ENCODE results near the gene SLC35E1.
A peak's percentile ranks its signal among the peaks of the same experiment; 100 is the strongest.

SLC35E1 gene

GRCh38 chr19:16572332-16573211 is at the start of gene SLC35E1:
TSS of gene SLC35E1 (minus strand) at chr19:16572415. CDS start at chr19:16572364, 51 bp downstream.
- peak; percentile 69 to 97 (median 91) for DNase-seq

- DNase-seq = no peak
These were observed 49.1 kb upstream of the SLC35E1 start for GRCh38 chr19:16621165-16621800.

DNA sequence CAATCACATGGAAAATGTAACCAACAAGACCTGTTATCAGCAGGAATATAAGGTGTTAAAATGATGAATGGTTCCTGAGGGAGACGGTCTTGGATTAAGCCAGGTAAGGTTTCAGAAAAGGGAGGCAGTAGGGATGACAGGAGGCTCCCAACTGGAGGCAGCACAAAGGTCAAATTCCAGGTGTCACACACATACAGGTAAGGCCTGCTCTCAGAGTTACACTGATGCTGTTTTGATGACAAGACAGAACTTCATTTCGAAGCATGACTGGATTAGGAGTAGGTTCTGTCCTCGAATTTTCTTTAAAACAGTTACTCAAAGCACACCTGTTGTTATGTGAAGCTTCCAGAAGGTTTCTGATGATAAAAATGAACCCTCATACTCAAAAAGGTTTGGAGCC is 48.4 kb upstream of the SLC35E1 start:
- DNase-seq = no peak

DNA sequence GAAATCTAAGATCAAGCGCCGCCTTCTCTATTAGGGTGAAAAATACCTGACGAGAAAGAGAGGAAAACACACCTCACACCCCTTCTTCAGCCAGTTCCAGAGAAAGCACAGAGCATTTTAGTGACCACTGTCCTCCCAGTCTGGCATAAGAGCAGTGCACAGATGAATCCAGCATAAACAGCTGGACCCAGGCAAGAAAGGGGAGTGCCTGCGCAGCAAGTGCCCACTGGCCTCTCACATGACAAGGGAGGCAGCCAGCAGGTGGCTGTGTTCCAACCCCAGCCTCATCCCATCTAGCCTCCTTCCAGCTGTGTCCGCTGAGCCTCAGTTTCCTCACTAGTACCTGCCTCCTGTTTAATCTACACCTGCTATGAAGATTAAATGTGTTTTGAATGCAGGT is 47.8 kb upstream of the SLC35E1 start:
- DNase-seq = peak in 4 of 56 donors; percentile 2 to 20 (median 12)

GRCh38 chr19:16619457-16619856 is 47.2 kb upstream of the SLC35E1 start:
- DNase-seq = peak in 2 of 56 donors; percentile 5 to 25

GRCh38 chr19:16618248-16618647 is 46.0 kb upstream of the SLC35E1 start:
- DNase-seq = no peak

DNA sequence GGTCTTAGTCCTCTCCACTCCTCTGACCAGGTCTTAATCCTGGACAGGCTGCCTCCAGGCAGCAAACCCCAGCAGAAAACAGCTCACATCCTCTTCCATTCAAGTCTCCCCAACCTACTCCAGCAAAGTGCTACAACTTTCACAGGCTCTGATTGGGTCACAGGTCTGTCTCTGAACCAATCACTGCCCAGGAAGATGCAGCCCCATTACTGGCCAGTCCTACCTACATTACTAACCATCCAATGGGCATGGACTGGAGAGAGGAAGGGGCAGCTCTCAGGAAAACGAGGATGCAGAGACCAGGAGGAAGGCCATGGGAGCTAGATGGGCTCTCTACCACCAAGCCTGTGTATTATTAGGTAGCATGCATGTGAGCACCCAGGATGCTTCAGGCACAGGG is 43.6 kb upstream of the SLC35E1 start:
- no peak for DNase-seq

DNA sequence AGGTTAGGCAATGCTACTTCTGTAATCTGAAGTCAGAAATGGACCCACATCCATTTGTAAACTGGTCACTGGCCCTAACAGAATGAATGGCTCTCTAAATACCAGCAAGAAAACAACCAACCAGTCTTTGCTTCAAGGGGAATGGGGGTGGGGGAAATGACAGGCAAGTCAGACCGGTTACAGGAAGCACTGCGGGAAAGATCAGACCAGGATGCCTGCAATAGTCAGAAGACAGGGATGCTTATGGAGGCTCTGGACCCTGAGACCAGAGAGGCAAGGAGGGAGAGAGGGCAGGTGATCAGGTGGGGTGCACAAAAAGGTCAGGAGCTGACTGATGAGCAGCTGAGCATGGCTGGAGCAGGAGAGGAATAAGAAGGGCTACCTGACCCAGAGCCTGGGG is 42.7 kb upstream of the SLC35E1 start:
- no peak for DNase-seq

GRCh38 chr19:16613841-16614240 is 41.6 kb upstream of the SLC35E1 start:
- no peak for DNase-seq

DNA sequence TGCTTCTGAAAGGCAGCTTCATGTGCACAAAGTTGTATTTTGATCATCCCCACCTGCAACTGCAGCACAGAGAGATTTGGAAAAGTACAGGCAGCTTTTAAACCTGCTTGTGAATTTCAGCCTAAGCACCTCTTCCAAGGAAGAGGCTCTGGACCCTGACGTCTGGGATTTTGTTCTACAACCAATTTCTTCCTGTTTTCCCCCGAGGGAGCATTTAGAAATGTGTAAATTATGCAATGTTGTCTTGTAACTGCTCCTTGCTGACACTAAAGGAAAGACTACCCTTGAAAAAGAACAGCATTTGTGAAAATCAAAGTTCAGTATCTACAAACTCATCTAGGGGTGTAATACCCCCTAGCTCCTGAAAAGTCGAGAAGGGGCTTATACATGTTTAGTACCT is 40.4 kb upstream of the SLC35E1 start:
- no peak for DNase-seq

- no peak for DNase-seq
These were observed 38.9 kb upstream of the SLC35E1 start for GRCh38 chr19:16611121-16611520.

- no peak for DNase-seq
These were observed 37.4 kb upstream of the SLC35E1 start for GRCh38 chr19:16609511-16610200.

DNA sequence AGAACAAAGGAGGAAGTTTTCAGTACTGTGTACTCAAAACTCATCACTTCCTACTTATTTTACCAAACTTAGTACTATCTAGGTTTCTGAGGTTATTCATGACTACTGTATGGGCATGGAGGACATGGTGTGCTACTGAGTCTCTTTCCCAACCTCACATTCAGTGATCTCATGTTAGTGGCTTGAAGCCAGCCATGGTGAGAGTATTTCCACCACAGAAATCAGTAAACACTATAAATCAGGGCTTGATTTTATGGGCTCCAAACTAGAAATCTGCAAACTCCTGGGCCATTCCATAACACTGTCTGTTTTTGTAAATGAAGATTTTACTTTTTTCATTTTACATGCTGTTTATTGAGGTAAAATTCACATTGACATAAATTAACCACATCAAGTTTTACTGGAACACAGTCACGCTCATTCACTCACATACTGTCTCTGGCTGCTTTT is 36.1 kb upstream of the SLC35E1 start:
- DNase-seq = no peak

GRCh38 chr19:16607819-16608218 is 35.6 kb upstream of the SLC35E1 start:
- DNase-seq = no peak

GRCh38 chr19:16605553-16605994 is 33.4 kb upstream of the SLC35E1 start:
- peak in 5 of 56 donors; percentile 5 to 27 (median 24) for DNase-seq

GRCh38 chr19:16605115-16605514 is 32.9 kb upstream of the SLC35E1 start:
- DNase-seq = no peak

DNA sequence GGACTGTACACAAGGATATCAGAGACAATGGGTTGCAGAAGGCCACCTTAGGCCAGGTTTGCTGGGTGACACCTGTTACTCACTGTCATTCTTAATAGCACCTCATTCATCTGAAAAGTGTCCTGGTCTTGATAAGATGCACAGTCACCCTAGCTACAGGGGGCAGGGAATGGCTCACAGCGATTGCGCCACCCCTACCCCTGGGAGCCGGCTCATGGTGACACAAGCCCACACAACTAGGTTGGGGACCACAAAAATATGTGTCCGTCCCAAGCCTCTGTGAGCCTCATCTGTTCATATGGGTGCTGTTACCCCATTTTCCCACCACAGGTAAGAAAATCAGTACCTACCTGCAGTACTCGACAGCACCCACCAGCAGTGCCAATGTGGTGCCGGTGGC is 32.4 kb upstream of the SLC35E1 start:
- no peak for DNase-seq

- DNase-seq = no peak
These were observed 30.9 kb upstream of the SLC35E1 start for GRCh38 chr19:16603090-16603489.

DNA sequence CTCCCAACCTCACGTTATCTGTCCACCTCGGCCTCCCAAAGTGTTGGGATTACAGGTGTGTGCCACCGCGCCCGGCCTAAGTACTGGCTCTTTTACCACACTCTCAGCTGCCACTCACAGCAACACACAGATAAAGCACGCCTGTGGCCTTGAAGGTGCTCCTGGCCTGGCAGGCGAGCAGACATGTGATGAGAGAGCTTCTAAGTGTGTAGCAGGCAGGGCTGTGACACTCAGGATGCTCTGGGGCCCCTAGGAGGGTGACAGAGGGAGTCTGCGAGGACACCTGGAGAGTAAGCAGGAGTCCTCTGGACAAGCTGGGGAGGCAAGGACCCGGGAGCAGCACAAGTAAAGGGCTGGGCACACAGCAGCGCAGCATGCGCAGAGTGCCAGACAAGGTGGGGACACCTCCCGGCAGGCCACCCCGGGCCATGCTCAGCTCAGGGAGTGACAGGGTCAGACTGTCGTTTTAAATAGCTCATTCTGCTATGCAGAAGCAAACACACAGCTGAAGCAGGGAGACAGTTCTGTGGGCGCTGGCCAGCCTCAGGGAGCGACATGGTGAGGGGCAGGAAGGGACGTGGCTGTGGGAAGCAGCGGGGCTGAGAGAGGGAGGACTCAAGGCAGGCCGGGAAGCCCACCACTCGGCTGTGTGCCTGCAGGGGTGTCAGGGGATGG is 29.3 kb upstream of the SLC35E1 start:
- DNase-seq = no peak

DNA sequence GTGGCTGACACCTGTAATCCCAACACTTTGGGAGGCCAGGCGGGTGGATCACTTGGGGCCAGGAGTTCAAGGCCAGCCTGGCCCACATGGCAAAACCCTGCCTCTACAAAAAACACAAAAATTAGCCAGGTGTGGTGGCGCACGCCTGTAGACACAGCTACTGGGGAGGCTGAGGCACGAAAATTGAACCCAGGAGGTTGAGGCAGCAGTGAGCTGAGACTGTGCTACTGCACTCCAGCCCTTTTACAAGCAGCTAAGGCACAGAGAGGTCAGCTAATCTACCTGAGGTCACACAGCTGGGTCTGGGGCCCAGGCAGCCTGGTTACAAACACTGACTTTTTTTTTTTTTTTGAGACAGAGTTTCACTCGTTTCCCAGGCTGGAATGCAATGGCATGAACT is 28.6 kb upstream of the SLC35E1 start:
- DNase-seq = no peak

DNA sequence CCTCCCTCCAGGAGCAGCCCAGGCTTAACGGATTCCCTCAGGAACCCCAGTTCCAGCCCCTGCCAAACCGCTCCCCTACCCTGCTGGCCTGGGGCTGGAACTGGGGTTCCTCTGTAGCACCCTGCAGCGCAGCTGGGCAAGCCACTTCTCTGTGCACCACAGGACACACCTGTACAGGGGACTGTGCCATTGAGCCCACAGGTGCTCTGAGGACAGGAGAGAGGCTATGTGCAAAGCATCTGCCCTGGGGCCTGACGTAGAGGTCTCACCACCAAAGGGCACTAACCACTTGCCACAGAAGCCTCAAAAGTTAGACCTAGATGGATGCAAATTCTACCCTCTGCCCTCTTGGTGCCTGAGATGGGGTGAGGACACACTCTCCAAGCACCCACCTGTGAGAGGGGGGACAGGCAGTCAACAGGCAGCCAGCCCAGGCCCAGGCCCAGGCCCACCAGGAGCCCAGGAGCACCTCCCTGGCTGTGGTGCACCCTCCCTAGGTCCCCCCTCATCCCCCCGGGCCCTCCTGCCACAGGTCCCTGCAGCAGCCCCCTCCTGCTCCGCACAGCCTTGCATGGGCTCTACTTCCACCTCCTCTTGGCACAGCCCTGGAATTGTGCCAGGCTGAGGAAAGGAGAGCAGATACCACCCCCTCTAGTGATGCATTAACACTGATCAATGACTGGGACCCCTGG is 27.6 kb upstream of the SLC35E1 start:
- no peak for DNase-seq
